H1 (cell line): ENCODE measurements around the gene BTBD7. TPM values are rescaled to one million over a fixed set of nuclear protein-coding genes. Genes with fewer than 3 reads are reported as not detected.

Experiments
- CHD7 ChIP-seq: fragments of 300-600 bp; sonication (generic); IDR thresholded peaks from 2 replicates; pipeline ENCODE4 v1.7.1; 2012; ENCODE audit warnings: low read length, moderate library complexity, mild to moderate bottlenecking, inconsistent platforms; ENCODE audit not compliant: insufficient replicate concordance
- EP300 ChIP-seq, 2 experiments: IDR thresholded peaks; 1 replicate in 1 of 2; 2 replicates in 1 of 2; pipeline ENCODE4 v1.6.1; 2011 to 2012; ENCODE audit warnings: low read depth in 2 of 2, low read length in 2 of 2, mild to moderate bottlenecking in 2 of 2, borderline replicate concordance in 1 of 2, inconsistent platforms in 1 of 2, moderate library complexity in 1 of 2
- KDM1A ChIP-seq: fragments of 200-600, 300-600 bp; sonication (generic); IDR thresholded peaks from 2 replicates; pipeline ENCODE4 v1.7.1; 2016; ENCODE audit warnings: mild to moderate bottlenecking, low read length, borderline replicate concordance
- SIX5 ChIP-seq: IDR thresholded peaks from 2 replicates; pipeline ENCODE4 v1.6.1; 2011; ENCODE audit warnings: mild to moderate bottlenecking, low read depth, low read length
- polyA plus RNA-seq, 7 experiments: library from polyadenylated mRNA; depleted of rRNA in 3 of 7; stranded (reverse) in 5 of 7; unstranded in 2 of 7; fragments of >200 nt in 5 of 7; fragments of 200-250 nt in 2 of 7; gene quantifications; 1 replicate in 5 of 7; 2 replicates in 1 of 7; 4 replicates in 1 of 7; pipeline versions ENCODE4 v1.2.1 to v1.2.3, GENCODE V29; 2011 to 2013; ENCODE audit warnings: missing spikeins in 2 of 7, mixed read lengths in 2 of 7
- total RNA-seq: library from RNA; stranded (reverse); fragmentation: NEBNext Ultra II Directional; extraction: Animal tissue kit (Norgen Biotek cat#: 25700); gene quantifications from 2 replicates; pipeline ENCODE4 v1.2.1, GENCODE V29; 2021

BTBD7 gene
- total and polyA plus RNA-seq, 2 of the 8 experiments (the other 6 are each of a cell fraction or from before 2014, with no cell fraction given) = 12.1 to 46.1 TPM

- no peak for TF ChIP-seq CHD7
- TF ChIP-seq EP300 (IDR thresholded peaks at IDR 0.05; ENCODE audit: borderline replicate concordance in 1 of 2, low read depth in 2 of 2, low read length in 2 of 2) = no peak
- TF ChIP-seq KDM1A = no peak
- TF ChIP-seq SIX5 = no peak
- TF ChIP-seq, all 59 proteins: peak for 0
Measured at GRCh38 chr14:93234798-93235197, 98.0 kb downstream of the BTBD7 start (continued).
